Neural cell (in vitro differentiated cells): ENCODE results near the gene HRH2.

Source experiments
- CTCF ChIP-seq: fragments of 450-650 bp; IDR thresholded peaks from 2 replicates; pipeline ENCODE4 v1.5.1; 2014; ENCODE audit warnings: antibody characterized with exemption, mild to moderate bottlenecking, moderate library complexity; ENCODE audit not compliant: poor library complexity, severe bottlenecking
- EP300 ChIP-seq: fragments of 450-650 bp; conservative IDR thresholded peaks from 2 replicates; pipeline ENCODE4 v1.6.1; 2014; ENCODE audit warnings: antibody characterized with exemption, mild to moderate bottlenecking, moderate library complexity; ENCODE audit not compliant: poor library complexity, severe bottlenecking
- EZH2 ChIP-seq: fragments of 200-600, 300-800 bp; shearing (Covaris generic), sonication (generic); IDR thresholded peaks from 2 replicates; pipeline ENCODE4 v1.6.1; 2014; ENCODE audit warnings: antibody characterized with exemption, low read length, borderline replicate concordance, mild to moderate bottlenecking; ENCODE audit not compliant: insufficient read depth, poor library complexity, severe bottlenecking
- MXI1 ChIP-seq: fragments of 450-650 bp; conservative IDR thresholded peaks from 2 replicates; pipeline ENCODE4 v1.6.1; 2014; ENCODE audit warnings: antibody characterized with exemption, mild to moderate bottlenecking; ENCODE audit not compliant: poor library complexity, severe bottlenecking
- POLR2AphosphoS5 ChIP-seq: IDR thresholded peaks from 2 replicates; pipeline ENCODE4 v1.6.1; 2012
- RAD21 ChIP-seq: fragments of 450-650 bp; conservative IDR thresholded peaks from 2 replicates; pipeline ENCODE4 v1.6.1; 2014; ENCODE audit warnings: antibody characterized with exemption, mild to moderate bottlenecking, moderate library complexity
- REST ChIP-seq: IDR thresholded peaks from 2 replicates; pipeline ENCODE4 v1.6.1; 2012; ENCODE audit warnings: borderline replicate concordance
- SMC3 ChIP-seq: fragments of 450-650 bp; conservative IDR thresholded peaks from 2 replicates; pipeline ENCODE4 v1.6.1; 2014; ENCODE audit warnings: antibody characterized with exemption, mild to moderate bottlenecking, moderate library complexity; ENCODE audit not compliant: poor library complexity
- TAF1 ChIP-seq: IDR thresholded peaks from 2 replicates; pipeline ENCODE4 v1.6.1; 2012; ENCODE audit warnings: low read depth

GRCh38 chr5:175610381-175610780 lies 47.5 kb upstream of the HRH2 start:
- TF ChIP-seq POLR2AphosphoS5 (no peak), CTCF (no peak), SMC3 (no peak), TAF1 (no peak), EZH2 (no peak), EP300 (no peak), REST (no peak), RAD21 (no peak), MXI1 (no peak)
